ENCODE results near the gene NACA.

Gene NACA

GRCh38 chr12:56687223-56688128 lies 37.6 kb downstream of the NACA start:
- DNase-seq, result peak; percentile 28

- DNase-seq, result no peak
These were observed 40.2 kb downstream of the NACA start for GRCh38 chr12:56684745-56685359.

GRCh38 chr12:56682323-56682722 lies 42.8 kb downstream of the NACA start:
- DNase-seq, result no peak

- no peak for DNase-seq
These were observed 45.1 kb downstream of the NACA start for GRCh38 chr12:56679883-56680575.

- no peak for DNase-seq
These were observed 46.2 kb downstream of the NACA start for GRCh38 chr12:56678852-56679251.

- no peak for DNase-seq
These were observed 47.4 kb downstream of the NACA start for GRCh38 chr12:56677680-56678079.

- no peak for DNase-seq
These were observed 48.1 kb downstream of the NACA start for GRCh38 chr12:56676851-56677580.

- DNase-seq, result no peak
These were observed 53.5 kb downstream of the NACA start for GRCh38 chr12:56671608-56672007.

- no peak for DNase-seq
These were observed 54.3 kb downstream of the NACA start for GRCh38 chr12:56670836-56671235.

GRCh38 chr12:56668197-56668457 lies 57.0 kb downstream of the NACA start:
- no peak for DNase-seq
